NCI-H526 treated with DMSO at 0.1 percent for 48 hours (cell line): ENCODE measurements around the gene CYTH2.
"Not testable (repeated sequence)": the region's sequence is repeated elsewhere in the genome, so short reads cannot be mapped to it uniquely, and the experiment has no call there.

Source experiments
- DNase-seq: peaks from one replicate; lab custom pipeline; 2025; lab: John Stamatoyannopoulos, UW

CYTH2 gene

GRCh38 chr19:48512504-48513288, 43.5 kb downstream of the CYTH2 start:
- DNase-seq = no peak

GRCh38 chr19:48513289-48514122, 44.3 kb downstream of the CYTH2 start:
- DNase-seq = peak; percentile 58

- no peak for DNase-seq
Observed at GRCh38 chr19:48514123-48514458, 44.9 kb downstream of the CYTH2 start.

GRCh38 chr19:48516536-48516935, 47.4 kb downstream of the CYTH2 start:
- no peak for DNase-seq

GRCh38 chr19:48518207-48518606, 49.0 kb downstream of the CYTH2 start:
- no peak for DNase-seq

GRCh38 chr19:48519426-48519825, 50.3 kb downstream of the CYTH2 start:
- not testable (repeated sequence) for DNase-seq

GRCh38 chr19:48520134-48520533, 51.0 kb downstream of the CYTH2 start:
- no peak for DNase-seq

- no peak for DNase-seq
Observed at GRCh38 chr19:48524221-48524620, 55.1 kb downstream of the CYTH2 start.

GRCh38 chr19:48524732-48525131, 55.6 kb downstream of the CYTH2 start:
- DNase-seq = no peak

GRCh38 chr19:48529156-48529555, 60.0 kb downstream of the CYTH2 start:
- DNase-seq = no peak

- no peak for DNase-seq
Observed at GRCh38 chr19:48530066-48530720, 61.0 kb downstream of the CYTH2 start.

GRCh38 chr19:48530770-48531169, 61.6 kb downstream of the CYTH2 start:
- no peak for DNase-seq
